HL-60/S4 treated with retinoic acid at 250 ng/mL for 4 days and 3 days (cell line): ENCODE data around the gene CORO7.

Experiments
- in situ Hi-C: fragments of 300-500 bp; cut with MboI; formaldehyde crosslinking; loops from 2 replicates; pipeline ENCODE4 v1.7.0; 2022; ENCODE audit warnings: low sequenced_read_pairs

The CORO7 gene

GRCh38 chr16:4426722-4427372 lies 10.5 kb upstream of the CORO7 start:
- in situ Hi-C loops, result no loop called here

- in situ Hi-C loops, result no loop called here
Measured at GRCh38 chr16:4426021-4426684, 9.8 kb upstream of the CORO7 start.

- in situ Hi-C loops, result no loop called here
Measured at GRCh38 chr16:4425378-4426020, 9.1 kb upstream of the CORO7 start, which contains the start of gene DNAJA3. Gene DNAJA3 (plus strand): TSS chr16:4425868. CDS start chr16:4425882, 14 bp downstream.

GRCh38 chr16:4420505-4421105 lies 4.2 kb upstream of the CORO7 start:
- in situ Hi-C loops, result no loop called here

- in situ Hi-C loops, result no loop called here
Measured at GRCh38 chr16:4419402-4419959, 3.1 kb upstream of the CORO7 start.

GRCh38 chr16:4415538-4416199 lies 727 bp downstream of the CORO7 start:
- in situ Hi-C loops, result no loop called here

GRCh38 chr16:4414187-4414917 lies 2.0 kb downstream of the CORO7 start:
- in situ Hi-C loops, result no loop called here

- in situ Hi-C loops, result no loop called here
Measured at GRCh38 chr16:4412854-4413253, 3.5 kb downstream of the CORO7 start.

- in situ Hi-C loops, result no loop called here
Measured at GRCh38 chr16:4412159-4412558, 4.2 kb downstream of the CORO7 start.

- in situ Hi-C loops, result no loop called here
Measured at GRCh38 chr16:4411684-4412083, 4.7 kb downstream of the CORO7 start.

GRCh38 chr16:4410335-4411075 lies 5.9 kb downstream of the CORO7 start:
- in situ Hi-C loops, result no loop called here

GRCh38 chr16:4409081-4409932 lies 7.1 kb downstream of the CORO7 start:
- in situ Hi-C loops, result no loop called here

- in situ Hi-C loops, result no loop called here
Measured at GRCh38 chr16:4408323-4408690, 8.1 kb downstream of the CORO7 start.

GRCh38 chr16:4407543-4408322 lies 8.7 kb downstream of the CORO7 start:
- in situ Hi-C loops, result no loop called here

- in situ Hi-C loops, result no loop called here
Measured at GRCh38 chr16:4404967-4405696, 11.3 kb downstream of the CORO7 start.

GRCh38 chr16:4404247-4404966 lies 12.0 kb downstream of the CORO7 start:
- in situ Hi-C loops, result no loop called here
